Measurements from ENCODE around the gene OGFRL1. TPM values are rescaled to one million over a fixed set of nuclear protein-coding genes. Genes with fewer than 3 reads are reported as not detected.

The OGFRL1 gene
- total RNA-seq, 1 donor from 2014 or later: 35.3 TPM

DNA sequence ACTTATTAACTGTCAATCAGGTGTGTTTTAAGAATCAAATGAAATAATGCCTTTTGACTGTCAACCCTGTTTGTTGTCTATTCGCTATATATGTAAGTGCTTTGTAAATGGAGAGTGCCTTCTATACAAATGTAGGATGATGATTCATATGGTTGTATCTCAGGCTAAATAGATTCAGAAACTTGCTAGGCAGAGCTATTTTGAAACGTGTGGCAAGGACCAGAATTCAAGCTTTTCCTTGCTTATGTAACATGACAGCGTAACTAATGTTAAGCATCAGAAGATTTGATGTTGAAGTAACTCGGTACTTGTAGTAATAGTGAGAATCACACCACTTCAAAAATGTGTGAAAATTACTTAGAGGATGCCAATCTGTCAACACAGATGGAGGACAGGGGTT is 3.4 kb downstream of the OGFRL1 start:
- Histone ChIP-seq H3K9me3 (ENCODE audit: insufficient read depth, low read depth, low read length) (no peaks in the 10 kb centered on the region), H3K36me3 (ENCODE audit: insufficient read depth, low read length) (no peaks in the 10 kb centered on the region), H4K20me1 (ENCODE audit: insufficient read depth, low read length) (peaks cover 20% of the 10 kb centered on the region), H3K79me2 (ENCODE audit: insufficient read depth, low read length) (peaks cover 23% of the 10 kb centered on the region), H3K4me3 (ENCODE audit: insufficient read depth, low read depth, low read length) (no peak overlapping the region), H3K27me3 (ENCODE audit: insufficient read depth, low read length) (no peaks in the 10 kb centered on the region), H3K9ac (ENCODE audit: low read length) (no peak overlapping the region), H3K27ac (ENCODE audit: low read depth, low read length) (no peak overlapping the region), H2AFZ (ENCODE audit: low read depth, low read length) (no peak overlapping the region), H3K4me1 (ENCODE audit: insufficient read depth, low read length) (peaks cover 23% of the 10 kb centered on the region), H3K4me2 (ENCODE audit: low read length) (peak overlapping the region; percentile 2)
- no peaks in the 10 kb centered on the region for H3K9me3 Mint-ChIP-seq (ENCODE audit: unreplicated experiment)
- TF ChIP-seq, protein P1, sequence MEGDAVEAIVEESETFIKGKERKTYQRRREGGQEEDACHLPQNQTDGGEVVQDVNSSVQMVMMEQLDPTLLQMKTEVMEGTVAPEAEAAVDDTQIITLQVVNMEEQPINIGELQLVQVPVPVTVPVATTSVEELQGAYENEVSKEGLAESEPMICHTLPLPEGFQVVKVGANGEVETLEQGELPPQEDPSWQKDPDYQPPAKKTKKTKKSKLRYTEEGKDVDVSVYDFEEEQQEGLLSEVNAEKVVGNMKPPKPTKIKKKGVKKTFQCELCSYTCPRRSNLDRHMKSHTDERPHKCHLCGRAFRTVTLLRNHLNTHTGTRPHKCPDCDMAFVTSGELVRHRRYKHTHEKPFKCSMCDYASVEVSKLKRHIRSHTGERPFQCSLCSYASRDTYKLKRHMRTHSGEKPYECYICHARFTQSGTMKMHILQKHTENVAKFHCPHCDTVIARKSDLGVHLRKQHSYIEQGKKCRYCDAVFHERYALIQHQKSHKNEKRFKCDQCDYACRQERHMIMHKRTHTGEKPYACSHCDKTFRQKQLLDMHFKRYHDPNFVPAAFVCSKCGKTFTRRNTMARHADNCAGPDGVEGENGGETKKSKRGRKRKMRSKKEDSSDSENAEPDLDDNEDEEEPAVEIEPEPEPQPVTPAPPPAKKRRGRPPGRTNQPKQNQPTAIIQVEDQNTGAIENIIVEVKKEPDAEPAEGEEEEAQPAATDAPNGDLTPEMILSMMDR (IDR thresholded peaks at IDR 0.05; ENCODE audit: insufficient read depth, low read depth, low read length): no peak
- TF ChIP-seq EZH2 (IDR thresholded peaks at IDR 0.05; ENCODE audit: insufficient read depth, low read length): no peak
- peaks cover 6% of the 10 kb centered on the region for H3K36me3 Mint-ChIP-seq (ENCODE audit: low read depth, unreplicated experiment)
- H3K4me1 Mint-ChIP-seq (ENCODE audit: low read depth, unreplicated experiment): peaks cover 53% of the 10 kb centered on the region
- peak; percentile 17 for FAIRE-seq
- no peaks in the 10 kb centered on the region for H3K27me3 Mint-ChIP-seq (ENCODE audit: low read depth, unreplicated experiment)
- no peak overlapping the region for H3K27ac Mint-ChIP-seq (ENCODE audit: unreplicated experiment)
- peak overlapping the region; percentile 94 for H3K4me3 Mint-ChIP-seq (ENCODE audit: unreplicated experiment)
- no peak for DNase-seq (ENCODE audit: low read depth)

DNA sequence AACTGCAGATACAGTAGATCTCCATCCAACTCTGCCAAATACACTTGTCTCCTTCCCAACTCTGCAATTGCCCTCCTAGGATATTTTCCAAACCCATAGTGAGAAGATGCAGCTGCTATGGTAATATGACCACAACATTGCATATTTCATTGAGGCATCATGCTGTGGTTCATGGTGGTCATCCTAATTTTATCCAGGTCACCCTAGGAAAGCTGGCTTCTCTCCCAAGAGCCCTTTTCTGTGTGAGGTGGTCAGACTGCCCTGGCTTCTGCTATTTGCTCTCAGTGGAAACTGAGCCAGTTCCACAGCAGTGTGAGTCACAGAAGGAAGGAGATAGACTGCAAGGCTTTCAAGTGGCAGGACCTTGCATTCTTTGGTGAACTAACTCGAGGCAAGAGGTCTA is 5.5 kb downstream of the OGFRL1 start:
- peak overlapping the region; percentile 42 for H3K4me2 ChIP-seq (ENCODE audit: low read length)
- H4K20me1 ChIP-seq (ENCODE audit: insufficient read depth, low read length): peaks cover 20% of the 10 kb centered on the region
- H2AFZ ChIP-seq (ENCODE audit: low read depth, low read length): no peak overlapping the region
- H3K4me1 ChIP-seq (ENCODE audit: insufficient read depth, low read length): peaks cover 18% of the 10 kb centered on the region
- H3K27ac ChIP-seq (ENCODE audit: low read depth, low read length): no peak overlapping the region
- TF ChIP-seq, protein P1 (IDR thresholded peaks at IDR 0.05; ENCODE audit: insufficient read depth, low read depth, low read length): no peak
- no peak for TF ChIP-seq EZH2 (IDR thresholded peaks at IDR 0.05; ENCODE audit: insufficient read depth, low read length)
- Mint-ChIP-seq H3K27ac (ENCODE audit: unreplicated experiment) (peak overlapping the region; percentile 28), H3K4me3 (ENCODE audit: unreplicated experiment) (peak overlapping the region; percentile 0), H3K36me3 (ENCODE audit: low read depth, unreplicated experiment) (peaks cover 7% of the 10 kb centered on the region), H3K4me1 (ENCODE audit: low read depth, unreplicated experiment) (peaks cover 44% of the 10 kb centered on the region), H3K27me3 (ENCODE audit: low read depth, unreplicated experiment) (no peaks in the 10 kb centered on the region), H3K9me3 (ENCODE audit: unreplicated experiment) (no peaks in the 10 kb centered on the region)
- no peaks in the 10 kb centered on the region for H3K27me3 ChIP-seq (ENCODE audit: insufficient read depth, low read length)
- no peak overlapping the region for H3K4me3 ChIP-seq (ENCODE audit: insufficient read depth, low read depth, low read length)
- DNase-seq (ENCODE audit: low read depth) (peak; percentile 98), FAIRE-seq (peak; percentile 87)
- no peaks in the 10 kb centered on the region for H3K36me3 ChIP-seq (ENCODE audit: insufficient read depth, low read length)
- H3K79me2 ChIP-seq (ENCODE audit: insufficient read depth, low read length): peaks cover 23% of the 10 kb centered on the region
- H3K9ac ChIP-seq (ENCODE audit: low read length): no peak overlapping the region
- no peaks in the 10 kb centered on the region for H3K9me3 ChIP-seq (ENCODE audit: insufficient read depth, low read depth, low read length)

DNA sequence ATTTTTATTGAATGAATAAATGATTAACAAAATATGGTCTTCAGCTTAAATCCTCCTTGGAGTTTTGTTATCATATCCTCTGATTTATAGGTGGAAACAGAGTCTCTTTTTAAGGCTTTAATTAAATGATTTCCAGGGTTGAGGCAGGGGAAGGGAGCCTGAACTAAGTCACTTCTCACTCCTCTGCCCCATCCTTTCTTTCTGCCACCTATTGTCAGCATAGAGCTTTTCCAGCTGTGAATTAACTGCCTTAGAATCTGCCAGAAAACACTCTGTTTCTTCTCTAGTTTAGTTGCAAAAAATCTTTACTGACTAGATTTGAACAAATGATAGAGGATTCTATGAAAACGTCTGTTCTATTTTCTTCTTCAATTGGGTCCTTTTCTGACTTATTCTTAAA is 9.8 kb downstream of the OGFRL1 start:
- DNase-seq (ENCODE audit: low read depth) (no peak), FAIRE-seq (no peak)
- Histone ChIP-seq H4K20me1 (ENCODE audit: insufficient read depth, low read length) (peaks cover 6% of the 10 kb centered on the region), H2AFZ (ENCODE audit: low read depth, low read length) (no peak overlapping the region), H3K4me3 (ENCODE audit: insufficient read depth, low read depth, low read length) (no peak overlapping the region), H3K79me2 (ENCODE audit: insufficient read depth, low read length) (no peaks in the 10 kb centered on the region), H3K4me1 (ENCODE audit: insufficient read depth, low read length) (peaks cover 10% of the 10 kb centered on the region), H3K4me2 (ENCODE audit: low read length) (no peak overlapping the region), H3K27me3 (ENCODE audit: insufficient read depth, low read length) (no peaks in the 10 kb centered on the region), H3K9me3 (ENCODE audit: insufficient read depth, low read depth, low read length) (no peaks in the 10 kb centered on the region), H3K36me3 (ENCODE audit: insufficient read depth, low read length) (no peaks in the 10 kb centered on the region), H3K9ac (ENCODE audit: low read length) (no peak overlapping the region), H3K27ac (ENCODE audit: low read depth, low read length) (no peak overlapping the region)
- Mint-ChIP-seq H3K27me3 (ENCODE audit: low read depth, unreplicated experiment) (no peaks in the 10 kb centered on the region), H3K4me3 (ENCODE audit: unreplicated experiment) (no peak overlapping the region), H3K4me1 (ENCODE audit: low read depth, unreplicated experiment) (peaks cover 25% of the 10 kb centered on the region), H3K27ac (ENCODE audit: unreplicated experiment) (no peak overlapping the region), H3K36me3 (ENCODE audit: low read depth, unreplicated experiment) (peaks cover 14% of the 10 kb centered on the region), H3K9me3 (ENCODE audit: unreplicated experiment) (no peaks in the 10 kb centered on the region)
- TF ChIP-seq, protein P1 (IDR thresholded peaks at IDR 0.05; ENCODE audit: insufficient read depth, low read depth, low read length): no peak
- no peak for TF ChIP-seq EZH2 (IDR thresholded peaks at IDR 0.05; ENCODE audit: insufficient read depth, low read length)

All from astrocyte (in vitro differentiated cells and primary cell).